ENCODE measurements around the gene ANKRD35. TPM values are rescaled to one million over a fixed set of nuclear protein-coding genes. Genes with fewer than 3 reads are reported as not detected.
A peak's percentile ranks its signal among the peaks of the same experiment; 100 is the strongest.

Gene ANKRD35
- polyA plus RNA-seq, 1 experiment, result 2.7 TPM

DNA sequence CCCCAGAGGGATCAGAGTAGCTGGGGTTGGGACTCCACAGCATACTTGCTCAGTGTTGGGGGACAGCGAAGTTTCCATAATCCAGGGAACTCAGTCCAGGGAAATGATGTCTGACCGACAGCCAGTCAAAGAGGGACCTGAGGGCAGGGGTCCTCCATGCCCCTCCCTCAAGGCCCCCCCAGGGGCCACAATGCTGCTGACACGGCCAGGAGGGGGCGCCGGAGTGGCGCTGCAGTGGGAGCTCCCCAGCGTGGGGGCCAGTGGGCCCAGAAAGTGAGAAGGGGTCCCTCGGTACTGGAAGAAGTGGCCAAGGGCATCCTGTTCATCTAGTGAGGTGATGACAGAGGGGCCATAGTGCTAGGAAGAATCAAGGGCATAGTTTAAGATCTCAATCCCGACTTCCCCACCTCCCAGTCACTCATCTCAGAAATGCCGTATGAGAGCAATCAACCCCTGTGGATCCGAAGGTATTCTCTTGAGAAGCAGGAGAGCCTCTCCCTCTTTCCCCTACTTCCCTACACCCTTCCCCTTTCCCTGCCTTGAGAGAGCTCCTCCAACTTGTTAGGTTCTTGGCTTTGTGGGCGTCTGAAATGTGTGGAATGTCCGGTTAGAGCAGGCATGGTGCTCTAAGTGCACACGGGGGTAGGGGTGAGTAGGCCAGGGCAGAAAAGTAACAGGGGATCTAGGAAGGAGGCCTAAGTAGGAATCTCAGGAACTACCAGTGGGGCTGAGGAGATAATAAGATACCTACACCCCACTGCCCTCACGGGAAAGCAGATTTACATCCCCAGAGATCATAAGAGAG lies 36.1 kb downstream of the ANKRD35 start:
- Histone ChIP-seq H3K9me3 (ENCODE audit: control insufficient read depth, insufficient read depth, low read length) (no peaks in the 10 kb centered on the region; the same call in 1 of the 2 replicates), H3K27me3 (ENCODE audit: control insufficient read depth, insufficient read depth, low read length) (no peaks in the 10 kb centered on the region), H3K27ac (ENCODE audit: low read depth, low read length) (peak overlapping the region; percentile 61), H3K4me3 (ENCODE audit: low read depth, low read length) (no peak overlapping the region)
- ChIA-PET CTCF (interaction anchor here (0.8 to 6.4 kb wide), 5 partner anchors 9 to 164 kb away, joined by 4 to 104 read pairs (median 5); partner anchors contain the start of genes ITGA10 and PIAS3), POLR2A (interaction anchor here (1.3 to 7.1 kb wide), 2 partner anchors 8 to 26 kb away, joined by 3 to 116 read pairs; partner anchors contain the start of genes PIAS3, POLR3C and RNF115)
- DNase-seq (ENCODE audit: low read depth, low spot score), result no peak
- TF ChIP-seq, protein P1, sequence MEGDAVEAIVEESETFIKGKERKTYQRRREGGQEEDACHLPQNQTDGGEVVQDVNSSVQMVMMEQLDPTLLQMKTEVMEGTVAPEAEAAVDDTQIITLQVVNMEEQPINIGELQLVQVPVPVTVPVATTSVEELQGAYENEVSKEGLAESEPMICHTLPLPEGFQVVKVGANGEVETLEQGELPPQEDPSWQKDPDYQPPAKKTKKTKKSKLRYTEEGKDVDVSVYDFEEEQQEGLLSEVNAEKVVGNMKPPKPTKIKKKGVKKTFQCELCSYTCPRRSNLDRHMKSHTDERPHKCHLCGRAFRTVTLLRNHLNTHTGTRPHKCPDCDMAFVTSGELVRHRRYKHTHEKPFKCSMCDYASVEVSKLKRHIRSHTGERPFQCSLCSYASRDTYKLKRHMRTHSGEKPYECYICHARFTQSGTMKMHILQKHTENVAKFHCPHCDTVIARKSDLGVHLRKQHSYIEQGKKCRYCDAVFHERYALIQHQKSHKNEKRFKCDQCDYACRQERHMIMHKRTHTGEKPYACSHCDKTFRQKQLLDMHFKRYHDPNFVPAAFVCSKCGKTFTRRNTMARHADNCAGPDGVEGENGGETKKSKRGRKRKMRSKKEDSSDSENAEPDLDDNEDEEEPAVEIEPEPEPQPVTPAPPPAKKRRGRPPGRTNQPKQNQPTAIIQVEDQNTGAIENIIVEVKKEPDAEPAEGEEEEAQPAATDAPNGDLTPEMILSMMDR (IDR thresholded peaks at IDR 0.05; ENCODE audit: low read depth, low read length), result peak; percentile 42

DNA sequence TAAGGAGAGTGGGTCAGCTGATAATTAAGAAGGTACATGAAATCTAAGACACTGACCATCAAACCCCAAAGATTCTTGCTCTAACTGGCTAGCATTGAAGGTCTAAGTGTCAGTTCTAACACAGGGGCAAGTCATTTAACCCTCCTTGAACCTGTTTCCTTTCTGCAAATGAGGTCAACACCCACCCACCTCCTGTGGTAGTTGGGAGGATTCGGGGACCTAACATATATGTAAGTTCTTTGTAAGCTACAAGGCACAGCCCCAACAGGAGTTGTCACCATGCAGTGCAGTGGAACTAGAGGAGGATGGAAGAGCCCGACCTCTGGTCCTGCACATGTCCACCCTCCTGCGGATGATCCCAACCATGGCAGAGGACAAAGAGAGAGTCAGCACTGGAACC lies 37.8 kb downstream of the ANKRD35 start:
- Histone ChIP-seq H3K27ac (ENCODE audit: low read depth, low read length) (no peak overlapping the region), H3K27me3 (ENCODE audit: control insufficient read depth, insufficient read depth, low read length) (no peaks in the 10 kb centered on the region), H3K4me3 (ENCODE audit: low read depth, low read length) (no peak overlapping the region), H3K9me3 (ENCODE audit: control insufficient read depth, insufficient read depth, low read length) (no peaks in the 10 kb centered on the region; the same call in 1 of the 2 replicates)
- ChIA-PET CTCF (interaction anchor here (0.9 to 6.4 kb wide), 4 partner anchors 11 to 165 kb away, joined by 3 to 104 read pairs (median 38); partner anchors contain the start of genes ITGA10 and PIAS3), POLR2A (interaction anchor here (1.0 to 7.1 kb wide), 2 partner anchors 10 kb away, joined by 3 to 116 read pairs; partner anchors contain the start of gene PIAS3)
- no peak for DNase-seq (ENCODE audit: low read depth, low spot score)
- TF ChIP-seq, protein P1 (IDR thresholded peaks at IDR 0.05; ENCODE audit: low read depth, low read length), result no peak

DNA sequence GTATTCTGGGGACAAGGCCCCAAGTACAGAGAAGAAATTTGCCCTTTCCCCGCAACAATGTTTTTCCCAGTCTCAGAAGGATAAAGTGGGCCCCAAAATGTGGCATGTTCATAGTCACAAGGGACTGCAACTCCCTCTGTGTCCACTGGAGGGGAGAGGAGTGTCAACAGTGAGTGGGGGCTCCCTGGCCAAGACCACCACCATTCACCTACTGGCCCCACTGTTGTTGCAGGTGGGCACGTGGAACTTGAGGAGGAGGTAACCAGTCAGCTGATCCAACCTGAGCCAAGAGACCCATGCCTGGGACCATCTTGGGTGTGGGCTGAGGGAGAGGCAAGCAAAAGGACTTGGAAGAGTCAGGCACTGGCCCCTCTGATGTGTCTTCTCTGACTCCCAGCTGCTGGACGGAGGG lies 39.5 kb downstream of the ANKRD35 start:
- POLR2A ChIA-PET, result interaction anchor here (1.0 to 7.1 kb wide), 4 partner anchors 12 to 117 kb away, joined by 3 to 116 read pairs (median 7); partner anchors contain the start of genes ANKRD34A, PEX11B, PIAS3 and POLR3GL
- DNase-seq (ENCODE audit: low read depth, low spot score), result no peak
- H3K27ac ChIP-seq (ENCODE audit: low read depth, low read length), result no peak overlapping the region

DNA sequence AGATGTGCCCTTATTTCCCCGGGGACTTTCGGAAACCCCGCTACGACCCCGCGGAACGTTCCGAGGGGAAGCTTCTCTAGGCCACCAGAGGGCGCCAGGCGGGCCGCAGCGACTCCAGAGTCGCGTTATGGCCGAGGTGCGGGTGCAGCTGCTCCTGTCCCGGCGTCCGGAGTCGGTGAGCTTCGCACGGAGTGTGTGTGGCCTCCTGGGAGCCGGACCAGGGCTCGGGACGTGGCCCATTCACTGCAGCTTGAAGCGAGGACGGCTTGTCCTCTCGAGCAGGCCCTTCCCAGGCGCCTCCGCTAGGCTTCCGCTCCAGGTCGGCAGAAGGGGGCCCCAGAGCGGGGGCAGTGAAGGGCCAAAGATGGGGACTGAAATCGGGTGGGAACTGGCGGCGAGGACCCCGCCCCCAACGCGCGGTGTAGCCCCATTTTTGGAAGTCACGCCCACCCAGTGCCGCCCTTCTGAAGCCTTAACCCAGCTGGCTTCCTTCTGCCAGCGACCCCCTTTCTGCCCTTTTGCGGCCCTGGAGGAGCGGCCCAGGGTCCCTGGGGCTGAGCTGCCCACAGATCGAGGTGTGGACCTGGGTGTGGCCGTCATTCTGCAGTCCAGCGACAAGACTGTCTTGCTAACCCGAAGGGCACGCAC lies 40.0 kb downstream of the ANKRD35 start, which contains the start of gene NUDT17:
Gene NUDT17 (plus strand): TSS at position 117 of the 648 bp plus-strand sequence. CDS start 11 bp downstream, at position 128.
- TF ChIP-seq, protein P1 (IDR thresholded peaks at IDR 0.05; ENCODE audit: low read depth, low read length), result peak; percentile 93
- Histone ChIP-seq H3K9me3 (ENCODE audit: control insufficient read depth, insufficient read depth, low read length) (no peaks in the 10 kb centered on the region; the same call in 1 of the 2 replicates), H3K27ac (ENCODE audit: low read depth, low read length) (peak within 1 kb of the TSS; percentile 31), H3K4me3 (ENCODE audit: low read depth, low read length) (peak within 1 kb of the TSS; percentile 70), H3K27me3 (ENCODE audit: control insufficient read depth, insufficient read depth, low read length) (no peaks in the 10 kb centered on the region)
- CTCF ChIA-PET, result interaction anchor here (0.6 to 6.4 kb wide), 42 partner anchors 9 to 189 kb away, joined by 3 to 104 read pairs (median 6); partner anchors contain the start of genes HJV, ITGA10, PEX11B and PIAS3
- DNase-seq (ENCODE audit: low read depth, low spot score), result peak; percentile 24
- POLR2A ChIA-PET, result interaction anchor here (0.6 to 7.1 kb wide), 15 partner anchors 11 to 168 kb away, joined by 3 to 116 read pairs (median 4); partner anchors contain the start of genes ANKRD34A, PEX11B, PIAS3 and POLR3C

More for the DNA sequence above, 39.5 kb downstream of the ANKRD35 start:
- CTCF ChIA-PET, result interaction anchor here (0.8 to 6.4 kb wide), 14 partner anchors 12 to 186 kb away, joined by 3 to 104 read pairs (median 18); partner anchors contain the start of genes HJV, ITGA10, PIAS3 and POLR3C
- Histone ChIP-seq H3K27me3 (ENCODE audit: control insufficient read depth, insufficient read depth, low read length) (no peaks in the 10 kb centered on the region), H3K4me3 (ENCODE audit: low read depth, low read length) (peak overlapping the region; percentile 70), H3K9me3 (ENCODE audit: control insufficient read depth, insufficient read depth, low read length) (no peaks in the 10 kb centered on the region; the same call in 1 of the 2 replicates)
- TF ChIP-seq, protein P1 (IDR thresholded peaks at IDR 0.05; ENCODE audit: low read depth, low read length), result peak; percentile 70

All from AG04450 (cell line).